HCT116 (cell line): Measurements from ENCODE around the gene AKAP1. TPM values are rescaled to one million over a fixed set of nuclear protein-coding genes. Genes with fewer than 3 reads are reported as not detected.

Source experiments
- ATF3 ChIP-seq: IDR thresholded peaks from 2 replicates; pipeline ENCODE4 v1.6.1; 2012
- EZH2phosphoT487 ChIP-seq: fragments of 200-600 bp; IDR thresholded peaks from 2 replicates; pipeline ENCODE4 v1.6.1; 2018; ENCODE audit warnings: antibody characterized with exemption, borderline replicate concordance
- REST ChIP-seq: IDR thresholded peaks from 2 replicates; pipeline ENCODE4 v1.6.1; 2012; ENCODE audit warnings: low read depth
- TCF7L2 ChIP-seq: IDR thresholded peaks from 2 replicates; pipeline ENCODE4 v1.7.0; 2011; ENCODE audit warnings: borderline replicate concordance, inconsistent platforms; ENCODE audit not compliant: insufficient read depth, insufficient read length; ENCODE audit errors: extremely low read depth
- YY1 ChIP-seq: IDR thresholded peaks from 2 replicates; pipeline ENCODE4 v1.6.1; 2011; ENCODE audit warnings: low read length, low read depth, moderate library complexity, mild to moderate bottlenecking; ENCODE audit not compliant: insufficient replicate concordance; ENCODE audit errors: extremely low read depth
- ZBTB33 ChIP-seq: IDR thresholded peaks from 2 replicates; pipeline ENCODE4 v1.6.1; 2011; ENCODE audit warnings: mild to moderate bottlenecking, low read length, moderate library complexity; ENCODE audit not compliant: insufficient replicate concordance; ENCODE audit errors: extremely low read depth
- ZNF274 ChIP-seq: fragments of 200-500 bp; sonication (Bioruptor generic); IDR thresholded peaks from 2 replicates; pipeline ENCODE4 v1.6.1; 2014; ENCODE audit warnings: mild to moderate bottlenecking, low read depth, low read length, inconsistent platforms
- total RNA-seq: library from RNA; stranded (reverse); gene quantifications from one replicate; pipeline ENCODE4 v1.2.1, GENCODE V29; 2021; ENCODE audit not compliant: unreplicated experiment

AKAP1 gene
- total RNA-seq, 1 experiment from 2014 or later = 51.6 TPM

GRCh38 chr17:57085448-57086068, 512 bp downstream of the AKAP1 start (continued):
- TF ChIP-seq ZBTB33 (no peak), TCF7L2 (peak; percentile 7), YY1 (no peak), REST (no peak), ATF3 (no peak), ZNF274 (no peak), EZH2phosphoT487 (no peak)
